IMR-90 (cell line): Measurements from ENCODE around the gene VPS35. TPM values are rescaled to one million over a fixed set of nuclear protein-coding genes. Genes with fewer than 3 reads are reported as not detected.
A peak's percentile ranks its signal among the peaks of the same experiment; 100 is the strongest.

Source experiments
- ATAC-seq: fragments of 200-7000 bp; cut with Tn5 transposase; 2 replicates; pipeline ENCODE4 v1.9.1; 2020; ENCODE audit warnings: low read depth, mild to moderate bottlenecking, moderate library complexity
- BruUV-seq: library from RNA; stranded (reverse); fragments of 400-500 nt; replicated peaks from 2 replicates; lab custom pipeline; 2021; lab: Mats Ljungman, UMichigan
- CTCF ChIA-PET: fragments of 300-600 bp; formaldehyde crosslinking; extraction: SDS; loops from one replicate; lab custom pipeline; 2021; ENCODE audit warnings: antibody characterized with exemption; lab: Yijun Ruan, JAX
- POLR2A ChIA-PET: fragments of 300-600 bp; sonication (Branson Sonifier 250); formaldehyde crosslinking; loops from one replicate; lab custom pipeline; 2022; ENCODE audit warnings: antibody characterized with exemption; ENCODE audit not compliant: unreplicated experiment; lab: Charles Lee
- DNase-seq: peaks from one replicate; pipeline ENCODE4 v3.0.0; 2013
- H2AFZ ChIP-seq: replicated peaks from 2 replicates; pipeline ENCODE3; 2013; ENCODE audit warnings: low read length, mild to moderate bottlenecking; ENCODE audit not compliant: poor library complexity
- H2AK5ac ChIP-seq: 2 replicates; pipeline ENCODE4 v1.6.1; 2013; ENCODE audit warnings: low read depth, low read length, inconsistent platforms
- H2AK9ac ChIP-seq: replicated peaks from 2 replicates; pipeline ENCODE3; 2013; ENCODE audit warnings: mild to moderate bottlenecking, low read depth, low read length, moderate library complexity; ENCODE audit not compliant: poor library complexity
- H2BK120ac ChIP-seq: 2 replicates; pipeline ENCODE4 v1.6.1; 2013; ENCODE audit warnings: low read depth, low read length, inconsistent platforms
- H2BK15ac ChIP-seq: 3 replicates; pipeline ENCODE4 v1.6.1; 2013; ENCODE audit warnings: low read depth, low read length, inconsistent platforms
- H2BK20ac ChIP-seq: 2 replicates; pipeline ENCODE4 v1.6.1; 2013; ENCODE audit warnings: low read depth, mild to moderate bottlenecking, inconsistent platforms, low read length, moderate library complexity
- H2BK5ac ChIP-seq: 2 replicates; pipeline ENCODE4 v1.6.1; 2013; ENCODE audit warnings: mild to moderate bottlenecking, low read depth, low read length, inconsistent platforms; ENCODE audit not compliant: poor library complexity, severe bottlenecking
- H3K14ac ChIP-seq: replicated peaks from 2 replicates; pipeline ENCODE4 v1.6.1; 2013; ENCODE audit warnings: low read depth, low read length, inconsistent platforms
- H3K18ac ChIP-seq: 2 replicates; pipeline ENCODE4 v1.6.1; 2013; ENCODE audit warnings: low read depth, low read length, control low read depth
- H3K23ac ChIP-seq: 2 replicates; pipeline ENCODE4 v1.6.1; 2013; ENCODE audit warnings: low read depth, low read length, inconsistent platforms
- H3K27ac ChIP-seq: 2 replicates; pipeline ENCODE4 v1.5.1; 2013; ENCODE audit warnings: mild to moderate bottlenecking, control low read depth, low read length; ENCODE audit not compliant: insufficient read depth
- H3K27me3 ChIP-seq: 2 replicates; pipeline ENCODE4 v1.6.1; 2013; ENCODE audit warnings: low read length; ENCODE audit not compliant: control insufficient read depth, insufficient read depth
- H3K36me3 ChIP-seq: 2 replicates; pipeline ENCODE4 v1.6.1; 2013; ENCODE audit warnings: low read length, mixed read lengths; ENCODE audit not compliant: control insufficient read depth, insufficient read depth
- H3K4ac ChIP-seq: 2 replicates; pipeline ENCODE4 v1.6.1; 2013; ENCODE audit warnings: low read depth, low read length, inconsistent platforms
- H3K4me1 ChIP-seq: 2 replicates; pipeline ENCODE4 v1.6.1; 2013; ENCODE audit warnings: low read length, mixed read lengths; ENCODE audit not compliant: control insufficient read depth, insufficient read depth
- H3K4me2 ChIP-seq: 2 replicates; pipeline ENCODE4 v1.6.1; 2013; ENCODE audit warnings: low read depth, mild to moderate bottlenecking, control low read depth, low read length, moderate library complexity
- H3K4me3 ChIP-seq: 2 replicates; pipeline ENCODE4 v1.5.1; 2013; ENCODE audit warnings: low read depth, mild to moderate bottlenecking, control low read depth, low read length, moderate library complexity; ENCODE audit not compliant: insufficient read depth
- H3K56ac ChIP-seq: 2 replicates; pipeline ENCODE4 v1.6.1; 2013; ENCODE audit warnings: low read length, inconsistent platforms; ENCODE audit not compliant: insufficient read depth; ENCODE audit errors: extremely low read depth
- H3K79me1 ChIP-seq, 2 experiments: 2 replicates each; pipeline ENCODE4 v1.6.1; 2013; ENCODE audit warnings: low read length in 2 of 2, inconsistent platforms in 1 of 2, low read depth in 1 of 2
- H3K9ac ChIP-seq: 2 replicates; pipeline ENCODE4 v1.6.1; 2013; ENCODE audit warnings: low read depth, low read length, control low read depth
- H3K9me1 ChIP-seq: 2 replicates; pipeline ENCODE4 v1.6.1; 2013; ENCODE audit warnings: low read length, inconsistent platforms; ENCODE audit not compliant: insufficient read depth
- H3K9me3 ChIP-seq: 2 replicates; pipeline ENCODE4 v1.6.1; 2013; ENCODE audit warnings: low read length; ENCODE audit not compliant: control insufficient read depth, insufficient read depth
- H4K20me1 ChIP-seq: 2 replicates; pipeline ENCODE4 v1.6.1; 2013; ENCODE audit warnings: low read length, inconsistent platforms; ENCODE audit not compliant: insufficient read depth
- H4K5ac ChIP-seq: 2 replicates; pipeline ENCODE4 v1.6.1; 2013; ENCODE audit warnings: mild to moderate bottlenecking, low read depth, low read length, control low read depth
- H4K8ac ChIP-seq, 2 experiments: 2 replicates each; pipeline ENCODE4 v1.6.1; 2013; ENCODE audit warnings: low read depth in 2 of 2, low read length in 2 of 2, control low read depth in 1 of 2, inconsistent platforms in 1 of 2
- H4K91ac ChIP-seq: 2 replicates; pipeline ENCODE4 v1.6.1; 2013; ENCODE audit warnings: low read depth, low read length, inconsistent platforms; ENCODE audit not compliant: insufficient read depth
- POLR2A ChIP-seq: IDR thresholded peaks from 2 replicates; pipeline ENCODE4 v1.6.1; 2012; ENCODE audit warnings: mild to moderate bottlenecking, low read depth, low read length
- RCOR1 ChIP-seq: IDR thresholded peaks from 2 replicates; pipeline ENCODE4 v1.6.1; 2012; ENCODE audit warnings: mild to moderate bottlenecking, low read length, improper control_type of control experiment; ENCODE audit not compliant: insufficient replicate concordance
- WGBS, 2 experiments: methylation state at CpG; one replicate each; pipeline versions ENCODE4 v1.1.5 to v1.1.7; 2013; ENCODE audit warnings: missing lambda C conversion rate in 2 of 2; ENCODE audit not compliant: insufficient read length in 1 of 2; ENCODE audit errors: extremely low coverage in 2 of 2; 5-methylcytosine and 5-hydroxymethylcytosine counted together
- dilution Hi-C: fragments of 300-500 bp; cut with HindIII; formaldehyde crosslinking; loops from one replicate; pipeline ENCODE4 v1.14.3; 2018; ENCODE audit warnings: low sequenced_read_pairs; ENCODE audit not compliant: unreplicated experiment
- in situ Hi-C: fragments of 300-500 bp; cut with MboI; formaldehyde crosslinking; loops from 3 replicates; pipeline ENCODE4 v1.14.3; 2019; ENCODE audit warnings: low sequenced_read_pairs, inconsistent platforms, mixed read lengths
- intact Hi-C: fragments of 100-400 bp; cut with micrococcal nuclease; formaldehyde crosslinking; loops from 2 replicates; pipeline ENCODE4 v1.10.0; 2022
- polyA plus RNA-seq, 3 experiments: library from polyadenylated mRNA; depleted of rRNA; stranded (reverse); fragments of >200 nt; gene quantifications; 2 replicates each; pipeline ENCODE4 v1.2.3, GENCODE V29; 2012; ENCODE audit warnings: low replicate concordance in 1 of 3
- total RNA-seq: library from RNA; depleted of rRNA; stranded (reverse); fragments of >200 nt; gene quantifications from 2 replicates; pipeline ENCODE4 v1.2.3, GENCODE V29; 2012

Gene VPS35
- total and polyA plus RNA-seq, 2 of the 4 experiments (the other 2 are of a cell fraction) = 42.3 to 89.4 TPM

GRCh38 chr16:46620266-46621005 is 68.5 kb downstream of the VPS35 start:
- BruUV-seq = no TSS peak
- peak overlapping the region; percentile 98 for H3K4me2 ChIP-seq
- H3K9ac ChIP-seq = peak overlapping the region; percentile 44; the same call in 1 of the 2 replicates
- H3K36me3 ChIP-seq = no peaks in the 10 kb centered on the region
- peak overlapping the region; percentile 1 to 18; a peak in 1 of 4 replicates for H4K8ac ChIP-seq
- H2BK20ac ChIP-seq = no peak overlapping the region
- intact Hi-C loops (no loop called here), in situ Hi-C loops (no loop called here), dilution Hi-C loops (no loop called here)
- H3K23ac ChIP-seq = peak overlapping the region; percentile 78
- no peak overlapping the region for H2BK120ac ChIP-seq
- ATAC-seq (peak; percentile 5), DNase-seq (no peak)
- H3K27ac ChIP-seq = peak overlapping the region; percentile 11; the same call in 1 of the 2 replicates
- H3K9me1 ChIP-seq = peaks cover 3% of the 10 kb centered on the region; the same call in 1 of the 2 replicates
- no peaks in the 10 kb centered on the region for H3K9me3 ChIP-seq
- no peak overlapping the region; the same call in 1 of the 2 replicates for H4K91ac ChIP-seq
- no peak overlapping the region for H2BK5ac ChIP-seq
- H3K18ac ChIP-seq = no peak overlapping the region
- peaks cover 13 to 24% of the 10 kb centered on the region in 2 experiments; a peak in 2 of 4 replicates for H3K79me1 ChIP-seq
- peak overlapping the region; percentile 85 for H2AFZ ChIP-seq
- CTCF ChIA-PET = no interaction called here
- H2AK9ac ChIP-seq = peak overlapping the region; percentile 1
- H2AK5ac ChIP-seq = no peak overlapping the region
- H3K14ac ChIP-seq = no peak overlapping the region; the same call in 1 of the 2 replicates
- H3K27me3 ChIP-seq = no peaks in the 10 kb centered on the region
- H3K4me3 ChIP-seq = peak overlapping the region; percentile 60
- no peak overlapping the region for H2BK15ac ChIP-seq
- H3K4ac ChIP-seq = no peak overlapping the region
- H3K4me1 ChIP-seq = peaks cover 2% of the 10 kb centered on the region; the same call in 1 of the 2 replicates
- H4K20me1 ChIP-seq = no peaks in the 10 kb centered on the region
- TF ChIP-seq RCOR1 (no peak), POLR2A (no peak)
- H4K5ac ChIP-seq = no peak overlapping the region
- WGBS, 2 experiments = no CpG with 5 or more reads among the region's 11 CpGs
- POLR2A ChIA-PET = no interaction called here
- H3K56ac ChIP-seq = no peak overlapping the region
